ENCODE data around the gene C9orf40.

DNA sequence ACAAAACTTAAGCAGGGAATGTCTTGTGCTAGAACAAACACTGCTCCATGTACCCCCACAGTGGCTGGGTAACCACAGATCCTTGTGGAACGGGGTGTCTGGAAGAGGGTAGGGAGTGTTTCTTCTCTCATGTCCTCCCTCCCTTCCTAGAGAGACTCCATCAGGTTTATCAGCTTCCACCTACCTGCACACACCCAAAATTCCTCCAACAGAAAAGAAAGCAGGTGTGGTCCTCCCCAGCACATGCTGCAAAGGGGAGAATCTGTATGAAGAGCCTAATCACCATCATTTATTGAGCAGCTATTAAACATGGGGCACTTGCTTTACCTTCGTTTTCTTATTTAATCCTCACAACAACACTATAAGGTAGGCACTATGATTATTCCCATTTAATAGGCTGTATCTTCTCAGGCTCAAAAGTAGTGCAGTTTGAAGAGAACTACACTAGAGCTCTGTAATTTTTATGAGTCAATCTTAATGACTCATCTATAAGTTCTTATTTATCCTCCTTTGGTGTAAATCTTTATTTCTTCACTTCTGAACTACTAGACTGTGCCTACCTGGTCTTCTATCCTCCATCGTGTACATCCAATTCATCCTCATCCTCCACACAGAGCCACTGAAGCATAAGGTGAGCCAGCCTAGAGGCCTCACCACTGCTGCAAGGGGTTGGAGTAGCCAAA, 31.6 kb downstream of the C9orf40 start:
- TF ChIP-seq, protein P1, sequence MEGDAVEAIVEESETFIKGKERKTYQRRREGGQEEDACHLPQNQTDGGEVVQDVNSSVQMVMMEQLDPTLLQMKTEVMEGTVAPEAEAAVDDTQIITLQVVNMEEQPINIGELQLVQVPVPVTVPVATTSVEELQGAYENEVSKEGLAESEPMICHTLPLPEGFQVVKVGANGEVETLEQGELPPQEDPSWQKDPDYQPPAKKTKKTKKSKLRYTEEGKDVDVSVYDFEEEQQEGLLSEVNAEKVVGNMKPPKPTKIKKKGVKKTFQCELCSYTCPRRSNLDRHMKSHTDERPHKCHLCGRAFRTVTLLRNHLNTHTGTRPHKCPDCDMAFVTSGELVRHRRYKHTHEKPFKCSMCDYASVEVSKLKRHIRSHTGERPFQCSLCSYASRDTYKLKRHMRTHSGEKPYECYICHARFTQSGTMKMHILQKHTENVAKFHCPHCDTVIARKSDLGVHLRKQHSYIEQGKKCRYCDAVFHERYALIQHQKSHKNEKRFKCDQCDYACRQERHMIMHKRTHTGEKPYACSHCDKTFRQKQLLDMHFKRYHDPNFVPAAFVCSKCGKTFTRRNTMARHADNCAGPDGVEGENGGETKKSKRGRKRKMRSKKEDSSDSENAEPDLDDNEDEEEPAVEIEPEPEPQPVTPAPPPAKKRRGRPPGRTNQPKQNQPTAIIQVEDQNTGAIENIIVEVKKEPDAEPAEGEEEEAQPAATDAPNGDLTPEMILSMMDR (optimal IDR thresholded peaks at IDR 0.05 in 1 of 3, IDR thresholded peaks at IDR 0.05 in 1 of 3, conservative IDR thresholded peaks at IDR 0.05 in 1 of 3; ENCODE audit: extremely low read depth in 1 of 3, insufficient read depth in 2 of 3, low read length in 3 of 3) = no peak
- TF ChIP-seq EZH2 (IDR thresholded peaks at IDR 0.05; ENCODE audit: low read length) = no peak

Data from keratinocyte (primary cell).